GM12878 (cell line): ENCODE results near the gene CYP24A1.

Experiments
- MAX ChIP-seq: IDR thresholded peaks from 2 replicates; pipeline ENCODE4 v1.6.1; 2012; ENCODE audit warnings: low read depth, low read length, improper control_type of control experiment
- RCOR1 ChIP-seq: conservative IDR thresholded peaks from 2 replicates; pipeline ENCODE4 v1.6.1; 2012; ENCODE audit warnings: low read depth, low read length, improper control_type of control experiment
- TF ChIP-seq, protein P1 (sequence below): IDR thresholded peaks from 2 replicates; pipeline ENCODE4 v1.6.1; 2012; ENCODE audit warnings: low read depth, low read length, improper control_type of control experiment
- TF ChIP-seq, protein P2 (sequence below): IDR thresholded peaks from 2 replicates; pipeline ENCODE4 v1.6.1; 2011; ENCODE audit warnings: mild to moderate bottlenecking, low read depth, low read length, moderate library complexity; ENCODE audit not compliant: insufficient replicate concordance
- TF ChIP-seq, protein P3 (sequence below): fragments of 450-650 bp; conservative IDR thresholded peaks from 2 replicates; pipeline ENCODE4 v1.6.1; 2017; ENCODE audit warnings: mild to moderate bottlenecking, moderate library complexity

GRCh38 chr20:54107600-54108325 lies 66.0 kb downstream of the CYP24A1 start:
- TF ChIP-seq MAX: no peak
- TF ChIP-seq, protein P1, sequence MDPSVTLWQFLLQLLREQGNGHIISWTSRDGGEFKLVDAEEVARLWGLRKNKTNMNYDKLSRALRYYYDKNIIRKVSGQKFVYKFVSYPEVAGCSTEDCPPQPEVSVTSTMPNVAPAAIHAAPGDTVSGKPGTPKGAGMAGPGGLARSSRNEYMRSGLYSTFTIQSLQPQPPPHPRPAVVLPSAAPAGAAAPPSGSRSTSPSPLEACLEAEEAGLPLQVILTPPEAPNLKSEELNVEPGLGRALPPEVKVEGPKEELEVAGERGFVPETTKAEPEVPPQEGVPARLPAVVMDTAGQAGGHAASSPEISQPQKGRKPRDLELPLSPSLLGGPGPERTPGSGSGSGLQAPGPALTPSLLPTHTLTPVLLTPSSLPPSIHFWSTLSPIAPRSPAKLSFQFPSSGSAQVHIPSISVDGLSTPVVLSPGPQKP: no peak
- TF ChIP-seq, protein P2, sequence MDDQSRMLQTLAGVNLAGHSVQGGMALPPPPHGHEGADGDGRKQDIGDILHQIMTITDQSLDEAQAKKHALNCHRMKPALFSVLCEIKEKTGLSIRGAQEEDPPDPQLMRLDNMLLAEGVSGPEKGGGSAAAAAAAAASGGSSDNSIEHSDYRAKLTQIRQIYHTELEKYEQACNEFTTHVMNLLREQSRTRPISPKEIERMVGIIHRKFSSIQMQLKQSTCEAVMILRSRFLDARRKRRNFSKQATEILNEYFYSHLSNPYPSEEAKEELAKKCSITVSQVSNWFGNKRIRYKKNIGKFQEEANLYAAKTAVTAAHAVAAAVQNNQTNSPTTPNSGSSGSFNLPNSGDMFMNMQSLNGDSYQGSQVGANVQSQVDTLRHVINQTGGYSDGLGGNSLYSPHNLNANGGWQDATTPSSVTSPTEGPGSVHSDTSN: no peak
- TF ChIP-seq, protein P3, sequence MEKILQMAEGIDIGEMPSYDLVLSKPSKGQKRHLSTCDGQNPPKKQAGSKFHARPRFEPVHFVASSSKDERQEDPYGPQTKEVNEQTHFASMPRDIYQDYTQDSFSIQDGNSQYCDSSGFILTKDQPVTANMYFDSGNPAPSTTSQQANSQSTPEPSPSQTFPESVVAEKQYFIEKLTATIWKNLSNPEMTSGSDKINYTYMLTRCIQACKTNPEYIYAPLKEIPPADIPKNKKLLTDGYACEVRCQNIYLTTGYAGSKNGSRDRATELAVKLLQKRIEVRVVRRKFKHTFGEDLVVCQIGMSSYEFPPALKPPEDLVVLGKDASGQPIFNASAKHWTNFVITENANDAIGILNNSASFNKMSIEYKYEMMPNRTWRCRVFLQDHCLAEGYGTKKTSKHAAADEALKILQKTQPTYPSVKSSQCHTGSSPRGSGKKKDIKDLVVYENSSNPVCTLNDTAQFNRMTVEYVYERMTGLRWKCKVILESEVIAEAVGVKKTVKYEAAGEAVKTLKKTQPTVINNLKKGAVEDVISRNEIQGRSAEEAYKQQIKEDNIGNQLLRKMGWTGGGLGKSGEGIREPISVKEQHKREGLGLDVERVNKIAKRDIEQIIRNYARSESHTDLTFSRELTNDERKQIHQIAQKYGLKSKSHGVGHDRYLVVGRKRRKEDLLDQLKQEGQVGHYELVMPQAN: no peak
- TF ChIP-seq RCOR1: no peak
